NCI-H1417 (cell line): ENCODE data around the gene UROD.
"Not testable (repeated sequence)": the region's sequence is repeated elsewhere in the genome, so short reads cannot be mapped to it uniquely, and the experiment has no call there.

Experiments
- DNase-seq, 3 experiments: peaks; one replicate each; lab custom pipeline; 2025; lab: John Stamatoyannopoulos, UW

The UROD gene

DNA sequence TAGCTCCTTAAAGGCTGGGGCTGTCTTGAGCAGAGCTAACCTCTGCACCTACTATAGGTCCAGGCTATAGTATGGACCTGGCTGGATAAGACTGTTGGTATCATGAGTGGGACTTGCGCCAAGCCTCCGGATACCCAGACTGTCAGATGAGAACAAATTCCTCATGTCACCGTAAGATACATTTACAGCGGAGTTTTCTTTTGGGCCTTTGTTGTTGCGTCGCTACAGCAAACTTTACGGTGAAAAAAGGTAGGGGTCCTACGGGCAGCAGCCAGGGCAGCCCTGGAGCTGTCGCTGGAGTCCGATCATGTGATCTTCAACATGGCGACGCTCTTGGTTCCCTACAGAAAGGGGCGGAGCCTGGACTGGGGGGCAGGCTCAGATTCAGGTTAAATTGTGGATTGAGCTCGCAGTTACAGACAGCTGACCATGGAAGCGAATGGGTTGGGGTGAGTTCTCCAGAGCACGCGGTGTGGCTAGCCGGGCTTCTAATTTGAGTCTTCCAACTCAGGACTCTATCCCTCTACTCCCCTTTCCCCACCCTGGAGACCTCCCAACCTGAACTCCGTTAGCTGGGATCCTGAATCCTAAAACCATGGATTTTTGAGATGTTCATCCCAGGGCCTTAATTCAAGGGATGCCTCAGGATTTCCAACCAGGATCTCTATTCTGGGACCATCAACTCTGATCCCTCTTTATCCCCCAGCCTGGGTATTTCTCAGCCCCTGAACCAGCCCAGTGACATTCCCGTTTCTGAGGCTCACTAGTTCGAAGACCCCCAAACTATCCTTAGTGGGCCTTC, at the start of gene UROD:
TSS of gene UROD (plus strand) at position 418 of the 802 bp plus-strand sequence. CDS start at position 430, 12 bp downstream.
- peak; percentile 91 to 95 (median 95) for DNase-seq

GRCh38 chr1:44962729-44963128, 49.3 kb upstream of the UROD start:
- DNase-seq: no peak

DNA sequence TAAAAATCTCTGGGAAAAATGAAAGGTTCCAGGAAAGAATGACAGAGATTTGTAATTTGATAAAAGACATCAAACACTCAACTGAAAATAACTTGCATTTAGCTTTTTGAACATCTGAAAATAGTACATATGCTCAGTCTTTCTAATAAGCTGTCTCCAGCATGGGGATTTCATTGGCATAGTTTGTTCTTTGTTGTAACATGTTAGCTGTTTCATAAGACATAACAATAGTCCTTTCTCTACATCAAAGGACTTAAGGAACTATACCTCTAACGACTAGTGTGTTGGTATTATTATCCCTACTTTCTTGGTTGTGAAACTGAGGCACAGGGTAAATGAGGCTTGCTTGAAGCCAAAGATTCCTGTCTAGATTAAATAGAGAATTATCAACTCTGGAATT, 47.7 kb upstream of the UROD start:
- no peak for DNase-seq

DNA sequence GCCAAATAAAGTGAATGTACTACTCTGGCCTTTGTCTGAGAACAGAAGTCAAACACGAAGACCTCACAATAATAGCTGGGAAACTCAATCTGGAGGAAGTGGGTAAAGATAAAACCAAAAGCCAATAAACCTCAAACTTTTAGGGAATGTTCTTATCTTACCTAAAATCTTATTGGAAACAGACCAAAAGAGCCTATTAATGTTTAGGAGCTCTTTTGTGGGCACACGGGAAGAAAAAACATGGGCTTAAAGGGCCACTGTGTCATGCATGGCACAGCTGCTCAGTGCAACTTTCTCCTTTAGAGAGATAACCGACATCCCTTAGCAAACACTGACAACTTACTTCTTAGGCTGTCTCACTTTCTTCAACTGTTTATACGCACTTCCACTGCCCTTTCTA, 41.7 kb upstream of the UROD start:
- no peak for DNase-seq

DNA sequence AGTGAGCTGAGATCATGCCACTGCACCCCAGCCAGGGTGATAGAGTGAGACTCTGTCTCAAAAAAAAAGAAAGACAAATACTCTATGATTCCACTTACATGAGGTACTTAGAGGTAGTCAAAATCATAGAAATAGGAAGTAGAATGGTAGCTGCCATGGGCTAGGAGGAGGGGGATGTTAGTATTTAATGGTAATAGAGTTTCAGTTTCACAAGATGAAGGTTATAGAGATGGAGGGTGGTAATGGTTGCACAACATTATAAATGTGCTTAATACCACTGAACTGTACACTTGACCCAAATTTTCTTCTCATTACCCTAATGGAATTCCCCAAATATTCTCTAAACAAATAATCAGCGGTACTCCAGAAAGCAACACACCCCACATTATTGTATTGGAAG, 38.4 kb upstream of the UROD start:
- DNase-seq: no peak

- DNase-seq: no peak
These were observed 35.8 kb upstream of the UROD start for GRCh38 chr1:44976252-44976651.

- not testable (repeated sequence) for DNase-seq
These were observed 34.7 kb upstream of the UROD start for GRCh38 chr1:44977372-44977771.

DNA sequence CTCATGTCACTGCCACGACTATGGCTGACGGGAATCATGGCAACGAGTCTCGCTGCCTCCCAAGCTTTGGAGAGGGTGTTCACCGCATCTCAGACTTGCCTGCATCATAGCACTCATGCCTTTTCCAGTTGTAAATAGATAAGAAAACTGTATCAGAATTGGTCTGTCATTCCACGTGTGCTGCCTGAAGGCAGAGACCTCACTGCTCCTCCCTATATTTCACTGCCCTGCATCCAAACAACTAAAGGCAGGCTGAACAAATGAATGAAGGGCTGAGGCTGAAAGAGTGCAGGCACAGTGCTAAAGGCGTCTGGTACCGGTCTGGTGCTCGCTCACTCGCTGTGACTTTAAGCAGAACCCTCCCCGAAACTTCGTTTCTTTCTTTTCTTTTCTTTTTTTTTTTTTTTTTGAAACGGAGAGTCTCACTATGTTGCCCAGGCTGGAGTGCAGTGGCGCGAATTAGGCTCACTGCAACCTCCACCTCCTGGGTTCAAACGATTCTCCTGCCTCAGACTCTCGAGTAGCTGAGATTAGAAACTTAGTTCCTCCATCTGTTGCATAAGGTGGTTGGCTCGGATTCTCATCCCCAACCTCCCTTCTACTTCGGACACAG, 26.2 kb upstream of the UROD start:
- DNase-seq: no peak

DNA sequence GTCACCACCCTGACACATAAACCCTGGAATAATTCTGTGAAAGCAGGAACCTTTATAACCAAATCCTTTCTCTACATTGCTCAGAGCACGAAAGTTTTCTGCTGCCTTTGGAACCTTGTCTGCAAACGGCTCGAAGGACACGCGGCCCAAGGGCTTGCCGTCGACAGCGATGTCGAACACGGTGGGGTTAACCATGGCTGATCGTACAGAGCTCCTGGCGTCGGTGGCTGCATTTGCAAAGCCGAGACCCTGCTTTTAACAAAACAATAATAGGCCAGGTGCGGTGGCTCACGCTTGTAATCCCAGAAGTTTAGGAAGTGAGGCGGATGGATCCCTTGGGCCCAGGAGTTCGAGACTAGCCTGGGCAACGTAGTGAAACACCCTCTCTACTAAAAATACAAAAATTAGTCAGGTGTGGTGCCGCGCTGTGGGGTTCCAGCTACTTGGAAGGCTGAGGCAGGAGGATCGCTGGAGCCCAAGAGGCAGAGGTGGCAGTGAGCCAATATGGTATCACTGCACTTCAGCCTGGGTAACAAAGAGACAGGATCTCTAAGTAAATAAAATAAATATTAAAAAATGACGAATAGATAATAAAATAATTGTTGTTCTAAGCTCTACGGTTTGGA, 23.4 kb upstream of the UROD start:
- no peak for DNase-seq

- DNase-seq: no peak
These were observed 17.6 kb upstream of the UROD start for GRCh38 chr1:44994309-44994898.

GRCh38 chr1:44995467-44996238, 16.4 kb upstream of the UROD start:
- DNase-seq: no peak

- DNase-seq: no peak
These were observed 12.8 kb upstream of the UROD start for GRCh38 chr1:44999232-44999631.

DNA sequence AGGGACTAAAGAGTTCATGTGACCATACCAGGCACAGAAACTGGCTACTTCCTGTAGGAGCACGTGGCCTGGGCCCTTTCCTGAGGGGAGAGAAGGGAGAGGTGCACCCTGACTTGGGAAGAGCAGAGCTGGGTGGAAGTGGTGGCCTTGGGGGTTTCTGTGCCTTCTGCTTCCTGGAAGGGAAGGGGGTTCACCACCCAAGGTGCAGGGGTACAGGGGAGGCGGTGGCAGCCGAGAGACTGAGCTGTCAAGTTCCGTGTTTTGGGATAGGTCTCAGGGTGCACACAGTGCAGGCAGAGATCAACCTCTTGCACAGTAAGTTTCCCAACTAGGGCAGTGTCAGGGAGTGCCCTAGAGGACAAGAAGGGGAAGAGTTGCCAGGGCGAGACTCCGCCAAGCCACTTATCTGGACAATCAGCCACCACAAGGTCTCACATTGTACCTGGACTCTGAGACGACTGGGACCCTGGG, 11.0 kb upstream of the UROD start:
- DNase-seq: peak in 1 of 3 experiments; percentile 6

GRCh38 chr1:45001576-45001975, 10.5 kb upstream of the UROD start:
- not testable (repeated sequence) for DNase-seq

- no peak for DNase-seq
These were observed 9.1 kb upstream of the UROD start for GRCh38 chr1:45002650-45003645.

DNA sequence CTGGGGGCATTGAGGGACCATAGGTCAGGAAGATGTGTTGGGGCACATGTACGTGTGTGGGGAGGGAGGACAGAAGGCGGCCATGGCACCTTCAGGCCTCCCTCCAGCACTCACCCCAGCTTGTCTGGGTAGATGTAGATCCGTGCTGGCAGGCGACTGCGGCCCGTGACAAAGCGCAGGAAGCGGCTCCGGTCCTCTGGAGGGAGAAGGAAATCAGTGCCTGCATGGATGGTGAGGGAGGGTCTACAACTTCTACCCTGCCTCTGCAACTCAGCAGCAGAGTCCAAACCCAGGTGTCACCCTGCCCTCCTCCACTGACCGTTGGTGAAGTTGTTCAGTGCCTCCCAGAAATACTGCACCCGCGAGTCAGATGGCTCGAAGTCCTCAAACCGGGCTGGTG, 8.3 kb upstream of the UROD start:
- no peak for DNase-seq

DNA sequence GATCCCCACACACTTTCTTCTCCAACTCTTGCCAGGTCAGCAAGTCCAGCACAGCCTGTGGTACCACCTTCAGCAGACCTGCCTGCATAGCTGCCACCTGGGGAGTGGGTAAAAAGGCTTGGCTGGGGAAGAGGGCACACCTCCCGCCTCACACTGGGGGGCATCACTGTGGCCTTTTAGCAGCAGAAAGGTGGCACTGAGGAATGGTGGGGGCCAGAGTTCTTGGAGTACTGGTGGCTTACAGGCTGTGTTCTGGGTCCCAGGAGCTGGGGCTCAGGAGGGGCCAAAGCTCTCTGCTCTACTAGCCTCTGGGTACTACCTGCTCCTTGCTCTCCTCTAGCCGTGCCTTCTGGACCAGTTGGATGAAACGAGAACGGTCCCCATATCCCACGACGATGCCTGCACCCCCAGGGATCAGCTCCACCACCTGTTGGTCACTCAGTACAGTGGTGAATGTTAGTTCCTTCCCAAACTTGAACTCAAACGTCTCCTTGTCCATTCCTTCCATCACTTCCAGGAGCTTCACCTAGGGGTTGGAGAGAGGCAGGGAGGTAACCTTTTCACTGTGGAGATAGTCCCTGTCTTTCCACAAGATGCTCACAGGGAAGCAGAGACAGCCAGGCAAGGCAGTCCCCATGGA, 7.7 kb upstream of the UROD start:
- DNase-seq: no peak

DNA sequence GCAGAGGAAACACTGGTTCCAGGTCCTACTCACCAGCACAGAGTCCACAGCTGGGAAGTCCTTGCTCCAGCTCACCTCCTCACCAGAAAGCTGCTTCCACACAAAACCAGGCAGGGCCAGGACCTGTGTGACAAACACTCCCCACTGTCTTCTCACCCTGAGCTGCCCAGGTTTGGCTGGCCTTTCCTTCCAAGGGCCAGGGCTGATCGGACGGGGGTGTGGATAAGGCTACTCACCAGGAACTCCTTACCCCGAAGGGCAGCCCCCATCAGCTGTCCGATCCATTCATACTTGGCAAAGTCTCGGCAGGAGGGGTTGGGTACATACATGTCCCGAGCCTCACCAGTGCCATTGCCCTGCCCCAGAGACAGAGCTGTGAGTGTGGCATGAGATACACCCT, 6.3 kb upstream of the UROD start:
- no peak for DNase-seq

DNA sequence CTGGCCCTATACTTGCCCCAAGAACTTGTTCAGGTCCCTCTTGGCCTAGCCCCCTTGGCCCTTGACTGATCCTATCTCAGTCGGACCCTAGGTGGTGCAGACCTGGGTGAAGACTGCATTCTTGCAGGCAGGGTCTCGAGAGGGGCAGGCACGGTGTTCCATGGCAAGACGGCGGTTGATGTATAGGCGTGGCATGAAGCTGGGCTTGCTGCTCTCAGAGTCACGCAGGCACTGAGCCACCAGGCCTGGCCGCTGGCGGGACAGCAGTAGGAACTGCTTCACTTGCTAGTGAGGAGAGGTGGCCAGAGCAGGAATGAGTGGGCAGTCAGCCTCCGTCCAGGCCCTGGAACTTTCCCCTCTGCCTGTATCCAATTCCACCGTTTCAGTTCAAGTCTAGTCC, 4.7 kb upstream of the UROD start:
- no peak for DNase-seq

- DNase-seq: no peak
These were observed 4.0 kb upstream of the UROD start for GRCh38 chr1:45008076-45008475.
